ENCODE results near the gene LAMTOR2.

LAMTOR2 gene

DNA sequence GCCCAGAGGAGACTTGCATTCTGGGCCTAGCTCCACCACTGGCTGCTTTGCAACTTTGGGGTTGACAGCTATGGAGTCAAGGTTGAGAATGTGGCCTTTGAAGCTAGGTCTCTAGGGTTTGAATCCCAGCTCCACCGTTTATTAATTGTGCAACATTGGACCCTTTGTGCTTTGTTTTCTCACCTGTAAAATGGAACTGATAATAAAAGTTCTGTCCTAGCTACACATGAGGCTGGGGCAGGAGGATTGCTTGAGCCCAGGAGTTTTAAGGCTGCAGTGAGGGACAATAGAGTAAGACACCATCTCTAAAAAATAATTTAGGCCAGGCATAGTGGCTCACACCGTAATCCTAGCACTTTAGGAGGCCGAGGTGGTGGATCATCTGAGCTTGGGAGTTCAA lies 44.7 kb downstream of the LAMTOR2 start:
- no peak for FAIRE-seq

DNA sequence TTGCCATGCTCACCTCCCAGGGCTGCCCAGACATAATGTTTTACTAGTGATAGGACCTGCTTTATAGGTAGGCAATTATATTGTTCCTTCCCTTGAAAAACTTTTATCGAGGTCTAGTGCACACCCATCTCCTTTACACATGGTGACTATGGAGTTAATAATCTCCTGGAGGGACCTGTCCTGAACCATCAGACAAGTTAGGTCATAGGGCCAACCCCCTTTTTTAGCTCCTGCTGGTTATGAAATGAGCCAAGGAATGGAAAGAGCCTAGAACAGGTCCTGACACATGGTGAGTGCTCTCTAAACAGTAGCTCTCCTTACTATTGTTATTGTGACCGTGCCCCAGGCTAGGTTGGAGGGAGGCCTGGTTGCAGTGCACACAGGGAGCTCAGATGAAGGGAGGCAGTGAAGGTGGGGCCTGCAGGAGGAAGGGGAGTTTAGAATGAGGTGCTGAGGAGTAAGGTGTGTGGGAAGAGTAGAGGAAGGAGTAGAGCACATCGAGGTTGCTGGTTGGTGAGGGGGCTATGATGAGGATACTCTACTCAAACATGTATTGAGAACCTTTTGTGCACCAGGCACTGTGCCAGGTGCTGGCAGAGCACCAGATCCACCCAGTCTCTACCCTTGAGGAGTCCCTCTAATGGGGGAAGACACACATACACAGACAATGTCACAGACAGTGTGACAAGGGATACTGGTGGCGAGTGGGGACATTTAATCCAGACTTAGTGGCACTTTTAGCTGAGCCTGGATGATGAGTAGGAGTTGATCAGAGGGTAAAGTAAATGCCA lies 45.8 kb downstream of the LAMTOR2 start:
- FAIRE-seq = no peak

DNA sequence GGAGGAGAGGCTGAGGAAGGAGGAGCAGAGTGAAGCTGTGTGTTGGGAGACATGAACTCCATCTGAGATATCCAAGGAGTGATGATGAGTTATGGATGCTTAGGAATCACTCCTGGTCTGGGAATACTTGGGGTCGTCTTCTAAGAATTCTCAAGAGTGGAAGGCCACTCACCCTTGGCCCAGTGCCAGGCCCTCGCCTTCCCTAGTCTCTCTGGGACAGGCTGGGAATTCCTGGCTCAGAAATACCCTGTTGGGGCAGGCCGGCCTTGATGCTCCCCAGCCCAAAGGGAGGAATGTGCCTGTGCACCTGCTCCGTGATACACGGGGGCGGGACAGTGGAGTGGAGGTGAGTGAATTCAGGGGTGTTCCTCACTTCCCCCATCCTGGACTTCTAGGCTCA lies 47.3 kb downstream of the LAMTOR2 start:
- no peak for FAIRE-seq

DNA sequence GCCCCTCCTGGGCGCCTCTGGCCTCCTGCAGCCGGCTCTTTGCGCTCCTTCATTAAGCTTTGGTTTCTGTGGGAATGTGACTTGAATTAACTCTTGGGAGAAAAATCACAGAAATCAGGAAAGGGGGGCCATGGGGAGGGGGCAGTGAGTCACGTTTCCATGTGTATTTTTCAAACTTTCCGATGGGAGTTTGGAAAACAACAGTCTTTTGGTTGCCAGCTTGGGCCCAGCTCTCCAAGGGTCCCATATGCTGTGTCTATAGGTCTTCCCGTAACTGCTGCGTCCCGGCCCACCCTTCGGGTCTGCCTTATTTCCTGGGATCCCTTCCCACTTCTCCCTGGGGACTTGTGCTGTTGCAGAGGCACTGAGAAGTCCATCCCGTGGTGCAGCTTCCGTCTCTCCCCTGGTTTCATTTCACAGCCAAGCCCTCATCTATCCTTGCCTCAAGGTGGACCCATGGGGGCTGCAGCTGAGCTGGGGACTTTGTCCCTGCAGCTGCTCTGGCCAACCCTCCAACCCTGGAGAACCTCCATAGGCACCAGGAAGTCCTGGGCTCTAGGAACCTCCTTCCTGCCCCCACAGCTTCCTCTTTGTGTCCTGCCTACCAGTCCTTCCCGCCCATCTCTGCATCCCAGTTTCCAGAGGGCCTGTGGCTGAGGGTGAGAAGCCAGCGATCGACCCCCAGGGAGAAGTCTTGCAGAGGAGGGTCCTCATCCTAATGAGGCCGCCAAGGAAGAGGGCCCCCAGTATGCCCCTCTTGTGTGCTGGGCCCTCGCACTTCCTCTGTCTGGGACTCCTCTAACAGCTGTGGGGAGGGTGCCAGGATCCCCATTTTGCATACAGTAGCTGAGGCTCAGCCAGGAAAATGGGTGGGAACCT lies 48.3 kb downstream of the LAMTOR2 start:
- FAIRE-seq = no peak

DNA sequence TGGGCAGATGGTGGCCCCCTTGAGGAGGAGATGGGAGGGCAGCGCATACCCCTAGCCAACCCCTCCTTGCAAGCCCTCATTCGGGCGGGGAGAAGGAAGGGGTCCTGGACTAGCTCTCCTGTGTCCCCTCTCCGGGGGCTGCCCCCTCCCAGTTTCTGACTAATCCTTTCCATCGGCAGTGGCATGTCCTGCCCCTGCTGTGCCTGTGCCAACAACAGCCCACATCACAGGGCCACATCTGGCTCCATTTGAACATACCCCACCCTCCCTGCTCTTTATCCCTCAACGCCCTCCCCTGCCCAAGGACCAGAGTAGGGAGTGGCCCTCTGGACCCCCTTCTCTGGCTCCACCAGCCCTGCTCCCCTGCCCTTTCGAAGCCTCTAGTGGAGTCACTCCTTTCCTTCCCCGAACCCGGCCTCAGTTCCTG lies 49.0 kb downstream of the LAMTOR2 start:
- no peak for FAIRE-seq

DNA sequence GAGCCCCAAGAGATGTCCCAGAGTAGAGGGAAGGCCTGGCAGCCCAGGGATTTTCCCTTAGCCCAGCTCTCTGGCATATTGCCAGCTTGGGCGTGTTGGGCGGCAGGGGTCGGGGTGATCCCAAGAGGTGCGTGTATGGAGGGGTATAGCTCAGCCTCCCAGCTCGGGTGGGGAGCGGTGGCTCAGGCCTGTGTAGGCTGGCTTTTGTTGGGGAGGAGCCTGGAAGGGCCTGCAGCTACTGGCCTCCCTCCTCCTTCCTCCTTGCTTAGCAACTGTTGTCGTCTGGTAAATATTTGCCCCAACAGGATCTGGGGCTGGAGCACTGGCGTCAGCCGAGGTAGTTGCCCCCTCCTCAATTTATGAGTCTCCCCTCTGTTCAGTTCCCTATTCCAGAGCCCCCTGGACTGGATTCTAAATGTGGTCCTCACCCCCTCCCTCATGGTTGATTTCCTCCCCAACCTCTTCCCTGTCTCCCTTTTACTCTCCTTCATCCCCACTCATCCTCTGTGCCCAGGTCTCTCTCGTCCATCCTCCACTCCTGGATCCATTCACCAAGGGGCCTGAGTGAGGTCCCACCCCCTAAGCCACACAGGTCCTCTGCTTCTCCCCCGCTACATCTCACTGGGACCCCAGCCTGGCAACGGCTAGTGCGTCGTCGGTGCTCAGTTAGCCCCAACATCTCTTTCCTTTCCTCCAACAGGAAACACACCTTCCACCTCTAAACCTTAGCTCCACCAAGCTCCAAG lies 49.7 kb downstream of the LAMTOR2 start:
- no peak for FAIRE-seq

DNA sequence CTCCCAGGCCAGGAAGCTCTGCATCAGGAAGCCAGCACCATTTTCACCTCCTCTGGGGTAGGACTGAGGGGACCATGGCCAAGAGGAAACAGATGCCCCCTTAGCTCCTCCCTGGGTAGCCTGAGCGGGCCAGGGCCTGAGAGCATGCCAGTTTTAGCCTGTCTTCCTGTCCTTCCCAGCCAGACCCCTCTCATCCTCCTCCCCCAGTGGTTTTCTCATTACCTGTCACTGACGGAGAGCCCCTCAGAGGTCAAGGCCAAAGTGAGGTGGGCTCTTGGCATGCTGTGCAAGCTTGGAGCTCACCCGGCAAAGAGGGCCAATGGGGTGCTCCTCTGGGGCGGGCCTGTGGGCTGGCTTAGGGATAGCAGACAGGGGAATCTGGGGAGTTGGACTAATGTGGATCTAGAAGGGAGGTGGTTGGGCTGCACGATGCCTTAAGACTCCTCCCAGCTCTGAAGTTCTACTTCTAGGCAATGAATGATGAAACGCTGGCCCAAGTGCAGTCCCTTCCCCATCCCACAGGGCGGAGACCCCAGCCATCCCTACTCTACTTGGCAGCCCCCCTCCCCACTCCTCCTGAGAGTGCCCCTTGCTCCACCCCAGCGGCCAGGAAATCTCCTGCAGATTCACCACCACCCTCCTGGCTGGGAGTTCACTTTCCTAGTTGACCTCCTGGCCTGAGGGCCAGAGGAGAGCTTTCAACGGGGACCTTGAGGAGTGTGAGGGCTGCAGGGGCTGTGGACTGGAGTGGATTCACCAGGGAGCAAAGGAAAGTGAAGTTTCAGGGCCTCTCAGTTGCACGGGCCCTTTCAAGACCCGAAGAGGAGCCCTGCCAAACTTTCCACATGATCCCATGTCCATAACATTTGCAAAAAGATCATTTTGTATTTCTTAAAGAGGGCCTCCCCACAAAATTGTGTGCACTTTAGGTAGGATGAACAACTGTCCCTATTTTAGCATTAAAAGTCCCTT lies 50.6 kb downstream of the LAMTOR2 start:
- no peak for FAIRE-seq

DNA sequence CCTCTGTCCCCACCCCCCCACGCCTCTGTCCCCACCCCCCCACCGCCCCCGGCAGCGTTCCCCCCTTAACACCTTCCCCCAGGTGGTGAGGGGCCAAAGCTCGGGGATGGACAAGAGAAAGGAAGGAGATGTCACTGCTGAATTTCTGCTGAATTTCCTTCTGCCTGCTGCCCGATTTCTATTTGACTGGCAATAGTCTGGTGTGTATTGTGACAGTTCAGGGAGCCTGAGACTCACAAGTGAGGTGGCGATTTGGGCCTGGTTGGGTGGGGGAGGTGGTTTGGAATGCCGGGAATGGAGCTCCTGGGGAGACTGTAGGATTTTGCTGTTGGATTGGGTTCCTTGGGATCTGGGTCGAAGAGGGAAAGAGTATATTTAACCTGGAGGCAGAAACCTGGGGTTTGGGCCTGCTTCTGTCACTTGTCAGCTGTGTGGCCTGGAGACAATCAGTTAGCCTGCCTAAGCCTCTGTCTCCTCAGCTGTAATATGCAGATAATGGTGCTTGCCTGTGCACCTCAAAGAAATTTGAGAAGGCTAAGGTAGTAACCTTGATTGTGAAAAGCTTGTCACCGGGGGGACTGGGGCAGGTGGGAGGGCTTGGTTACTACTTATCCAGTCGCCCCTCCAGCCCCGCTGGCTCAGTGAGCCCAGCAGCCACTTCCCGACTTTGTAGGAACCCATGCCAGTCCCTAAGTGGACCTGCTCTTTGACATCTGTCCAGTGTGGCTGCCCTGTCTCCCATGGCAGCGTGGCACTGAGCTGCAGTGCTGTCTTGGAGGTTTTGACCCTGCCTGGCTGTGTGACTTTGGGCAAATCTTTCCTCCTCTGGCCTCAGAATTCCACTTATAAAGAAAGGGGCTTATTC lies 52.3 kb downstream of the LAMTOR2 start:
- no peak for FAIRE-seq

DNA sequence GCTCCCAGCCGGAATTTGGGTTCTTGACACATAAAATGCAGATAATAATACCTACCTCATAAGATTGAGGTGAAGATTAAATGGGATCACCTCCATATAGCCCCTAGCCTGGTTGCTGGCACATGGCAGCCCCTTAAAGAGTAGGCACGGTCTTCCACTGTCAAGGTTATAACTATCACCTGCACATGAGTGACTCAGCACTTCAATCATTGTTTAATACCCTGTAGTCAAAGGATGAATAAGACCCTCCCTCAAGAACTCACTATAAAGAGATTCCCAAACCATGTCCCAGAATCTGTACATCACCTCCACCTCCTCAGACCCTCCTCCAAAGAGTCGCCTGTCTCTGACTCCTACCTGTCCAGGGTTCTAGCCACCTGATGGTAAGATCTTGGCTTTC lies 53.5 kb downstream of the LAMTOR2 start:
- FAIRE-seq = no peak
